GM23338 (cell line): Measurements from ENCODE around the gene CORO1C. TPM values are rescaled to one million over a fixed set of nuclear protein-coding genes. Genes with fewer than 3 reads are reported as not detected.

Source experiments
- ATAC-seq: fragments of 200-7000 bp; cut with Tn5 transposase; 3 replicates; pipeline ENCODE4 v1.9.1; 2020
- DNase-seq: peaks from one replicate; pipeline ENCODE4 v3.0.0-alpha.2; 2015; ENCODE audit warnings: low spot score
- H2AFZ ChIP-seq: fragments of 200-600 bp; sonication (generic); 2 replicates; pipeline ENCODE4 v1.8.0; 2016; ENCODE audit warnings: antibody characterized with exemption, mild to moderate bottlenecking, moderate library complexity
- H3F3A ChIP-seq: fragments of 200-600 bp; sonication (generic); replicated peaks from 2 replicates; pipeline ENCODE4 v1.8.0; 2017; ENCODE audit warnings: antibody characterized with exemption, mixed run types, low read depth
- H3K27ac ChIP-seq: fragments of 200-600 bp; sonication (generic); 2 replicates; pipeline ENCODE4 v1.6.1; 2016; ENCODE audit warnings: low read depth
- H3K27me3 ChIP-seq: fragments of 200-600 bp; sonication (generic); 2 replicates; pipeline ENCODE4 v1.8.0; 2016; ENCODE audit warnings: mild to moderate bottlenecking, mixed run types, moderate library complexity; ENCODE audit not compliant: insufficient read depth
- H3K36me3 ChIP-seq: fragments of 200-600 bp; sonication (generic); 2 replicates; pipeline ENCODE4 v1.8.0; 2016; ENCODE audit warnings: mild to moderate bottlenecking; ENCODE audit not compliant: insufficient read depth
- H3K4me1 ChIP-seq: fragments of 200-600 bp; sonication (generic); 2 replicates; pipeline ENCODE4 v1.8.0; 2016; ENCODE audit warnings: mild to moderate bottlenecking, moderate library complexity; ENCODE audit not compliant: insufficient read depth
- H3K4me2 ChIP-seq: fragments of 200-600 bp; sonication (generic); 2 replicates; pipeline ENCODE4 v1.7.1; 2017; ENCODE audit warnings: mixed run types
- H3K4me3 ChIP-seq: fragments of 200-600 bp; sonication (generic); 2 replicates; pipeline ENCODE4 v1.6.1; 2016; ENCODE audit warnings: mixed run types
- H3K79me2 ChIP-seq: fragments of 200-600 bp; sonication (generic); replicated peaks from 2 replicates; pipeline ENCODE4 v1.8.0; 2017; ENCODE audit warnings: mild to moderate bottlenecking; ENCODE audit not compliant: insufficient read depth
- H3K9me2 ChIP-seq: fragments of 200-600 bp; sonication (generic); 2 replicates; pipeline ENCODE4 v1.8.0; 2017; ENCODE audit not compliant: insufficient read depth
- H4K20me1 ChIP-seq: fragments of 200-600 bp; sonication (generic); replicated peaks from 2 replicates; pipeline ENCODE4 v1.8.0; 2017; ENCODE audit warnings: mild to moderate bottlenecking; ENCODE audit not compliant: insufficient read depth
- H3K27ac Mint-ChIP-seq: 2 replicates; pipeline ENCODE4 v1.8.0; 2020; ENCODE audit warnings: inconsistent platforms, mild to moderate bottlenecking, moderate library complexity, mixed read lengths
- H3K27me3 Mint-ChIP-seq: 3 replicates; pipeline ENCODE4 v1.8.0; 2022; ENCODE audit warnings: low read depth, mild to moderate bottlenecking, moderate library complexity, mixed read lengths, inconsistent platforms; ENCODE audit not compliant: insufficient read depth, poor library complexity
- H3K36me3 Mint-ChIP-seq: 3 replicates; pipeline ENCODE4 v1.8.0; 2021; ENCODE audit warnings: low read depth, mild to moderate bottlenecking, inconsistent platforms, moderate library complexity, mixed read lengths
- H3K4me1 Mint-ChIP-seq: 3 replicates; pipeline ENCODE4 v1.8.0; 2020; ENCODE audit warnings: mild to moderate bottlenecking, inconsistent platforms, mixed read lengths
- H3K4me3 Mint-ChIP-seq: 3 replicates; pipeline ENCODE4 v1.8.0; 2021; ENCODE audit warnings: moderate library complexity, mild to moderate bottlenecking, inconsistent platforms, mixed read lengths
- H3K9me3 Mint-ChIP-seq: 3 replicates; pipeline ENCODE4 v1.8.0; 2020; ENCODE audit warnings: moderate library complexity, mild to moderate bottlenecking, inconsistent platforms, mixed read lengths
- CREB1 ChIP-seq: fragments of 250-450 bp; sonication (Bioruptor Pico); IDR thresholded peaks from 2 replicates; pipeline ENCODE4 v1.5.0; 2020; ENCODE audit warnings: low read depth, mild to moderate bottlenecking, moderate library complexity
- CTCF ChIP-seq, 2 experiments: fragments of 200-600 bp in 1 of 2; sonication (generic) in 1 of 2; conservative IDR thresholded peaks; 2 replicates each; pipeline versions ENCODE4 v1.5.1 to v1.6.1; 2016 to 2017; ENCODE audit warnings: antibody characterized with exemption in 2 of 2, low read depth in 2 of 2, mild to moderate bottlenecking in 2 of 2, moderate library complexity in 1 of 2
- EZH2 ChIP-seq: fragments of 200-600 bp; sonication (generic); IDR thresholded peaks from one replicate; pipeline ENCODE4 v1.8.0; 2017; ENCODE audit warnings: antibody characterized with exemption, mild to moderate bottlenecking, low read depth; ENCODE audit not compliant: unreplicated experiment
- EZH2phosphoT487 ChIP-seq: fragments of 200-600 bp; sonication (generic); IDR thresholded peaks from one replicate; pipeline ENCODE4 v1.8.1; 2018; ENCODE audit warnings: antibody characterized with exemption; ENCODE audit not compliant: unreplicated experiment
- JUNB ChIP-seq: IDR thresholded peaks from one replicate; pipeline ENCODE4 v1.6.1; 2016; ENCODE audit warnings: antibody characterized with exemption; ENCODE audit not compliant: unreplicated experiment
- NANOG ChIP-seq: IDR thresholded peaks from 2 replicates; pipeline ENCODE4 v1.6.1; 2016; ENCODE audit warnings: antibody characterized with exemption, borderline replicate concordance
- POLR2AphosphoS5 ChIP-seq: IDR thresholded peaks from 2 replicates; pipeline ENCODE4 v1.6.1; 2016; ENCODE audit warnings: antibody characterized with exemption, low read depth
- STAT1 ChIP-seq: IDR thresholded peaks from one replicate; pipeline ENCODE4 v1.6.1; 2016; ENCODE audit warnings: antibody characterized with exemption; ENCODE audit not compliant: unreplicated experiment
- ZNF114 ChIP-seq: fragments of 250-450 bp; sonication (Bioruptor Pico); IDR thresholded peaks from 2 replicates; pipeline ENCODE4 v1.5.0; 2020; ENCODE audit warnings: mild to moderate bottlenecking, moderate library complexity
- ZNF331 ChIP-seq: fragments of 250-450 bp; sonication (Bioruptor Pico); IDR thresholded peaks from 2 replicates; pipeline ENCODE4 v1.5.0; 2020; ENCODE audit warnings: low read depth, mild to moderate bottlenecking, moderate library complexity
- polyA plus RNA-seq: library from polyadenylated mRNA; unstranded; fragments of >200 nt; fragmentation: Nextera tagmentation; extraction: Ambion mirVana; gene quantifications from 2 replicates; pipeline ENCODE4 v1.2.1, GENCODE V29; 2016
- total RNA-seq: library from RNA; depleted of rRNA; stranded (reverse); fragments of >200 nt; shearing (Covaris generic); gene quantifications from 2 replicates; pipeline ENCODE4 v1.2.3, GENCODE V29; 2014
- TF ChIP-seq, protein P1 (sequence below): fragments of 250-450 bp; sonication (Bioruptor Pico); IDR thresholded peaks from 2 replicates; pipeline ENCODE4 v1.5.0; 2020; ENCODE audit warnings: mild to moderate bottlenecking, moderate library complexity
- TF ChIP-seq, protein P2 (sequence below): IDR thresholded peaks from 2 replicates; pipeline ENCODE4 v1.6.1; 2016; ENCODE audit warnings: antibody characterized with exemption
- TF ChIP-seq, protein P3 (sequence below): IDR thresholded peaks from one replicate; pipeline ENCODE4 v1.6.1; 2018; ENCODE audit warnings: antibody characterized with exemption; ENCODE audit not compliant: unreplicated experiment

Gene CORO1C
- total and polyA plus RNA-seq, 2 experiments from 2014 or later: 59.2 to 89.5 TPM

DNA sequence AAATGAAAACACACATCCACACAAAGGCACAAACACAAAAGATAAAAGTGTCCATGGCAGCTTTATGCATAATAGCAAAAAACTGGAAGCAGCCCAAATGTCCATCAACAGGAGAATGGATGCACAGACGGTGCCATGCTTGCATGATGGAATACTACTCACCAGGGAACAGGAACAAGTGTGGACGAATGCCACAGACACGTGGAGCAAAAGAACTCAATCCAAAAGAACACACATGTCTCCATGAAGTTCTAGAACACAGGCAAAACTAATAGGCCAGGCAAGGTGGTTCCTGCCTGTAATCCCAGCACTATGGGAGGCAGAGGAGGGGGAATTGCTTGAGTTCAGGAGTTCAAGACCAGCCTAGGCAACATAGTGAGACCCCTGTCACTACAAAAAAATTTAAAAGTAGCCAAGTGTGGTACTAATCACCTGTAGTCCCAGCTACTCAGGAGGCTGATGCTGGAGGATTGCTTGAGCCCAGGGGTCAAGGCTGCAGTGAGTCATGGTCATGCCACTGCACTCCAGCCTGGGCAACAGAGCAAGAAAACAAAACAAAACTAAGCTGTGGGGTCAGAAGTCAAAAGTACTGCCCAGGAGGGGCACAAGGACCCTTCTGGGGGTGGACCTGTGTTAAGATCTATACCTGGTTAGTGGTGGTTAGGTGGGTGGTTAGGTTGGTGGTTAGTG lies 126.2 kb downstream of the CORO1C start:
- Histone ChIP-seq H3K27ac (no peak overlapping the region), H3K4me1 (no peaks in the 10 kb centered on the region; the same call in 1 of the 2 replicates), H3K9me2 (no peaks in the 10 kb centered on the region), H3K4me2 (no peak overlapping the region), H4K20me1 (no peaks in the 10 kb centered on the region), H3K36me3 (no peaks in the 10 kb centered on the region), H3K4me3 (no peak overlapping the region), H3K79me2 (no peaks in the 10 kb centered on the region), H3K27me3 (no peaks in the 10 kb centered on the region), H2AFZ (no peak overlapping the region), H3F3A (0 out of 2 replicates have a peak, but pooled peaks cover 6% of the 10 kb centered on the region)
- peak overlapping the region; percentile 48; the same call in 1 of the 2 replicates for H3K27ac Mint-ChIP-seq
- no peak for DNase-seq
- TF ChIP-seq, protein P1, sequence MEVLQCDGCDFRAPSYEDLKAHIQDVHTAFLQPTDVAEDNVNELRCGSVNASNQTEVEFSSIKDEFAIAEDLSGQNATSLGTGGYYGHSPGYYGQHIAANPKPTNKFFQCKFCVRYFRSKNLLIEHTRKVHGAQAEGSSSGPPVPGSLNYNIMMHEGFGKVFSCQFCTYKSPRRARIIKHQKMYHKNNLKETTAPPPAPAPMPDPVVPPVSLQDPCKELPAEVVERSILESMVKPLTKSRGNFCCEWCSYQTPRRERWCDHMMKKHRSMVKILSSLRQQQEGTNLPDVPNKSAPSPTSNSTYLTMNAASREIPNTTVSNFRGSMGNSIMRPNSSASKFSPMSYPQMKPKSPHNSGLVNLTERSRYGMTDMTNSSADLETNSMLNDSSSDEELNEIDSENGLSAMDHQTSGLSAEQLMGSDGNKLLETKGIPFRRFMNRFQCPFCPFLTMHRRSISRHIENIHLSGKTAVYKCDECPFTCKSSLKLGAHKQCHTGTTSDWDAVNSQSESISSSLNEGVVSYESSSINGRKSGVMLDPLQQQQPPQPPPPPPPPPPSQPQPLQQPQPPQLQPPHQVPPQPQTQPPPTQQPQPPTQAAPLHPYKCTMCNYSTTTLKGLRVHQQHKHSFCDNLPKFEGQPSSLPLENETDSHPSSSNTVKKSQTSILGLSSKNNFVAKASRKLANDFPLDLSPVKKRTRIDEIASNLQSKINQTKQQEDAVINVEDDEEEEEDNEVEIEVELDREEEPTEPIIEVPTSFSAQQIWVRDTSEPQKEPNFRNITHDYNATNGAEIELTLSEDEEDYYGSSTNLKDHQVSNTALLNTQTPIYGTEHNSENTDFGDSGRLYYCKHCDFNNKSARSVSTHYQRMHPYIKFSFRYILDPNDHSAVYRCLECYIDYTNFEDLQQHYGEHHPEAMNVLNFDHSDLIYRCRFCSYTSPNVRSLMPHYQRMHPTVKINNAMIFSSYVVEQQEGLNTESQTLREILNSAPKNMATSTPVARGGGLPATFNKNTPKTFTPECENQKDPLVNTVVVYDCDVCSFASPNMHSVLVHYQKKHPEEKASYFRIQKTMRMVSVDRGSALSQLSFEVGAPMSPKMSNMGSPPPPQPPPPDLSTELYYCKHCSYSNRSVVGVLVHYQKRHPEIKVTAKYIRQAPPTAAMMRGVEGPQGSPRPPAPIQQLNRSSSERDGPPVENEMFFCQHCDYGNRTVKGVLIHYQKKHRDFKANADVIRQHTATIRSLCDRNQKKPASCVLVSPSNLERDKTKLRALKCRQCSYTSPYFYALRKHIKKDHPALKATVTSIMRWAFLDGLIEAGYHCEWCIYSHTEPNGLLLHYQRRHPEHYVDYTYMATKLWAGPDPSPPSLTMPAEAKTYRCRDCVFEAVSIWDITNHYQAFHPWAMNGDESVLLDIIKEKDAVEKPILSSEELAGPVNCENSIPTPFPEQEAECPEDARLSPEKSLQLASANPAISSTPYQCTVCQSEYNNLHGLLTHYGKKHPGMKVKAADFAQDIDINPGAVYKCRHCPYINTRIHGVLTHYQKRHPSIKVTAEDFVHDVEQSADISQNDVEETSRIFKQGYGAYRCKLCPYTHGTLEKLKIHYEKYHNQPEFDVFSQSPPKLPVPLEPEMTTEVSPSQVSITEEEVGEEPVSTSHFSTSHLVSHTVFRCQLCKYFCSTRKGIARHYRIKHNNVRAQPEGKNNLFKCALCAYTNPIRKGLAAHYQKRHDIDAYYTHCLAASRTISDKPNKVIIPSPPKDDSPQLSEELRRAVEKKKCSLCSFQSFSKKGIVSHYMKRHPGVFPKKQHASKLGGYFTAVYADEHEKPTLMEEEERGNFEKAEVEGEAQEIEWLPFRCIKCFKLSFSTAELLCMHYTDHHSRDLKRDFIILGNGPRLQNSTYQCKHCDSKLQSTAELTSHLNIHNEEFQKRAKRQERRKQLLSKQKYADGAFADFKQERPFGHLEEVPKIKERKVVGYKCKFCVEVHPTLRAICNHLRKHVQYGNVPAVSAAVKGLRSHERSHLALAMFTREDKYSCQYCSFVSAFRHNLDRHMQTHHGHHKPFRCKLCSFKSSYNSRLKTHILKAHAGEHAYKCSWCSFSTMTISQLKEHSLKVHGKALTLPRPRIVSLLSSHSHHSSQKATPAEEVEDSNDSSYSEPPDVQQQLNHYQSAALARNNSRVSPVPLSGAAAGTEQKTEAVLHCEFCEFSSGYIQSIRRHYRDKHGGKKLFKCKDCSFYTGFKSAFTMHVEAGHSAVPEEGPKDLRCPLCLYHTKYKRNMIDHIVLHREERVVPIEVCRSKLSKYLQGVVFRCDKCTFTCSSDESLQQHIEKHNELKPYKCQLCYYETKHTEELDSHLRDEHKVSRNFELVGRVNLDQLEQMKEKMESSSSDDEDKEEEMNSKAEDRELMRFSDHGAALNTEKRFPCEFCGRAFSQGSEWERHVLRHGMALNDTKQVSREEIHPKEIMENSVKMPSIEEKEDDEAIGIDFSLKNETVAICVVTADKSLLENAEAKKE: no peak
- TF ChIP-seq POLR2AphosphoS5: no peak
- TF ChIP-seq JUNB: no peak
- no peak for TF ChIP-seq NANOG
- TF ChIP-seq EZH2phosphoT487: no peak
- TF ChIP-seq ZNF331: no peak
- TF ChIP-seq CTCF (conservative IDR thresholded peaks at IDR 0.05; ENCODE audit: low read depth in 2 of 2): no peak
- no peak for TF ChIP-seq STAT1
- TF ChIP-seq, protein P2, sequence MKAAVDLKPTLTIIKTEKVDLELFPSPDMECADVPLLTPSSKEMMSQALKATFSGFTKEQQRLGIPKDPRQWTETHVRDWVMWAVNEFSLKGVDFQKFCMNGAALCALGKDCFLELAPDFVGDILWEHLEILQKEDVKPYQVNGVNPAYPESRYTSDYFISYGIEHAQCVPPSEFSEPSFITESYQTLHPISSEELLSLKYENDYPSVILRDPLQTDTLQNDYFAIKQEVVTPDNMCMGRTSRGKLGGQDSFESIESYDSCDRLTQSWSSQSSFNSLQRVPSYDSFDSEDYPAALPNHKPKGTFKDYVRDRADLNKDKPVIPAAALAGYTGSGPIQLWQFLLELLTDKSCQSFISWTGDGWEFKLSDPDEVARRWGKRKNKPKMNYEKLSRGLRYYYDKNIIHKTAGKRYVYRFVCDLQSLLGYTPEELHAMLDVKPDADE: no peak
- TF ChIP-seq ZNF114 (CRISPR knock-in tag): no peak
- no peak for TF ChIP-seq EZH2
- TF ChIP-seq CREB1 (CRISPR knock-in tag): no peak
- TF ChIP-seq, protein P3, sequence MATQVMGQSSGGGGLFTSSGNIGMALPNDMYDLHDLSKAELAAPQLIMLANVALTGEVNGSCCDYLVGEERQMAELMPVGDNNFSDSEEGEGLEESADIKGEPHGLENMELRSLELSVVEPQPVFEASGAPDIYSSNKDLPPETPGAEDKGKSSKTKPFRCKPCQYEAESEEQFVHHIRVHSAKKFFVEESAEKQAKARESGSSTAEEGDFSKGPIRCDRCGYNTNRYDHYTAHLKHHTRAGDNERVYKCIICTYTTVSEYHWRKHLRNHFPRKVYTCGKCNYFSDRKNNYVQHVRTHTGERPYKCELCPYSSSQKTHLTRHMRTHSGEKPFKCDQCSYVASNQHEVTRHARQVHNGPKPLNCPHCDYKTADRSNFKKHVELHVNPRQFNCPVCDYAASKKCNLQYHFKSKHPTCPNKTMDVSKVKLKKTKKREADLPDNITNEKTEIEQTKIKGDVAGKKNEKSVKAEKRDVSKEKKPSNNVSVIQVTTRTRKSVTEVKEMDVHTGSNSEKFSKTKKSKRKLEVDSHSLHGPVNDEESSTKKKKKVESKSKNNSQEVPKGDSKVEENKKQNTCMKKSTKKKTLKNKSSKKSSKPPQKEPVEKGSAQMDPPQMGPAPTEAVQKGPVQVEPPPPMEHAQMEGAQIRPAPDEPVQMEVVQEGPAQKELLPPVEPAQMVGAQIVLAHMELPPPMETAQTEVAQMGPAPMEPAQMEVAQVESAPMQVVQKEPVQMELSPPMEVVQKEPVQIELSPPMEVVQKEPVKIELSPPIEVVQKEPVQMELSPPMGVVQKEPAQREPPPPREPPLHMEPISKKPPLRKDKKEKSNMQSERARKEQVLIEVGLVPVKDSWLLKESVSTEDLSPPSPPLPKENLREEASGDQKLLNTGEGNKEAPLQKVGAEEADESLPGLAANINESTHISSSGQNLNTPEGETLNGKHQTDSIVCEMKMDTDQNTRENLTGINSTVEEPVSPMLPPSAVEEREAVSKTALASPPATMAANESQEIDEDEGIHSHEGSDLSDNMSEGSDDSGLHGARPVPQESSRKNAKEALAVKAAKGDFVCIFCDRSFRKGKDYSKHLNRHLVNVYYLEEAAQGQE: no peak
- H3K9me3 Mint-ChIP-seq: no peaks in the 10 kb centered on the region
- no peaks in the 10 kb centered on the region for H3K36me3 Mint-ChIP-seq
- peaks cover 8% of the 10 kb centered on the region for H3K27me3 Mint-ChIP-seq
- peaks cover 18% of the 10 kb centered on the region for H3K4me1 Mint-ChIP-seq
- no peak overlapping the region for H3K4me3 Mint-ChIP-seq
- ATAC-seq: no peak
